ENCODE results near the gene RIBC1.

- TF ChIP-seq POLR2A (IDR thresholded peaks at IDR 0.05) = no peak
- no peak for TF ChIP-seq CTCF (IDR thresholded peaks at IDR 0.05)
Observed at GRCh38 chrX:53379747-53380146, 42.9 kb upstream of the RIBC1 start.

Measured in uterus (tissue), 2 donors.